ENCODE measurements around the gene GRK5.

Gene GRK5

GRCh38 chr10:119393421-119393820 is 186.1 kb downstream of the GRK5 start:
- DNase-seq, result no peak

- DNase-seq, result no peak
Observed at GRCh38 chr10:119393845-119394244, 186.5 kb downstream of the GRK5 start.

- no peak for DNase-seq
Observed at GRCh38 chr10:119394657-119395279, 187.4 kb downstream of the GRK5 start.

- no peak for DNase-seq
Observed at GRCh38 chr10:119395280-119396007, 188.1 kb downstream of the GRK5 start.

GRCh38 chr10:119396008-119396708 is 188.8 kb downstream of the GRK5 start:
- DNase-seq, result no peak

GRCh38 chr10:119396709-119397071 is 189.3 kb downstream of the GRK5 start:
- DNase-seq, result no peak

- no peak for DNase-seq
Observed at GRCh38 chr10:119397416-119397815, 190.0 kb downstream of the GRK5 start.

GRCh38 chr10:119398996-119399395 is 191.6 kb downstream of the GRK5 start:
- no peak for DNase-seq

- no peak for DNase-seq
Observed at GRCh38 chr10:119399466-119399865, 192.1 kb downstream of the GRK5 start.

- no peak for DNase-seq
Observed at GRCh38 chr10:119401671-119402395, 194.5 kb downstream of the GRK5 start.

GRCh38 chr10:119403921-119404320 is 196.6 kb downstream of the GRK5 start:
- DNase-seq, result no peak

GRCh38 chr10:119404719-119405519 is 197.5 kb downstream of the GRK5 start:
- DNase-seq, result no peak

GRCh38 chr10:119405520-119405807 is 198.1 kb downstream of the GRK5 start:
- no peak for DNase-seq

- no peak for DNase-seq
Observed at GRCh38 chr10:119406137-119406536, 198.8 kb downstream of the GRK5 start.

GRCh38 chr10:119406601-119407253 is 199.4 kb downstream of the GRK5 start:
- DNase-seq, result no peak

- no peak for DNase-seq
Observed at GRCh38 chr10:119407254-119407777, 199.9 kb downstream of the GRK5 start.

- no peak for DNase-seq
Observed at GRCh38 chr10:119408072-119408471, 200.7 kb downstream of the GRK5 start.

- no peak for DNase-seq
Observed at GRCh38 chr10:119408969-119409371, 201.6 kb downstream of the GRK5 start.

GRCh38 chr10:119409385-119409784 is 202.0 kb downstream of the GRK5 start:
- no peak for DNase-seq

- no peak for DNase-seq
Observed at GRCh38 chr10:119409906-119410305, 202.5 kb downstream of the GRK5 start.

- DNase-seq, result no peak
Observed at GRCh38 chr10:119410361-119411116, 203.2 kb downstream of the GRK5 start.
